ENCODE measurements around the gene CAPN15.
"Not testable (repeated sequence)": the region's sequence is repeated elsewhere in the genome, so short reads cannot be mapped to it uniquely, and the experiment has no call there.

GRCh38 chr16:507527-507926 is 20.0 kb upstream of the CAPN15 start:
- TF ChIP-seq POLR2A, POLR2AphosphoS5 (IDR thresholded peaks at IDR 0.05; ENCODE audit: low read depth, low read length): not testable (repeated sequence)

Measured in GM12891 (cell line).